Limb (tissue), 2 donors: Measurements from ENCODE around the gene AK9.
"Not testable (repeated sequence)": the region's sequence is repeated elsewhere in the genome, so short reads cannot be mapped to it uniquely, and the experiment has no call there.

Experiments
- DNase-seq, 2 donors: peaks; one replicate each; pipeline ENCODE4 v3.0.0-alpha.2; 2016; ENCODE audit errors: extremely low spot score in 2 of 2

The AK9 gene

GRCh38 chr6:109690737-109691621, at the start of gene AK9, which contains the start of gene FIG4:
Gene AK9 (minus strand): TSS chr6:109691202. CDS start chr6:109675745, 15,457 bp downstream.
Gene FIG4 (plus strand): TSS chr6:109691296. CDS start chr6:109691436, 140 bp downstream.
- peak; percentile 93 to 94 for DNase-seq

- no peak for DNase-seq
Observed at GRCh38 chr6:109740787-109741186, 49.8 kb upstream of the AK9 start.

GRCh38 chr6:109739686-109740085, 48.7 kb upstream of the AK9 start:
- DNase-seq, result no peak

- DNase-seq, result no peak
Observed at GRCh38 chr6:109738667-109739066, 47.7 kb upstream of the AK9 start.

DNA sequence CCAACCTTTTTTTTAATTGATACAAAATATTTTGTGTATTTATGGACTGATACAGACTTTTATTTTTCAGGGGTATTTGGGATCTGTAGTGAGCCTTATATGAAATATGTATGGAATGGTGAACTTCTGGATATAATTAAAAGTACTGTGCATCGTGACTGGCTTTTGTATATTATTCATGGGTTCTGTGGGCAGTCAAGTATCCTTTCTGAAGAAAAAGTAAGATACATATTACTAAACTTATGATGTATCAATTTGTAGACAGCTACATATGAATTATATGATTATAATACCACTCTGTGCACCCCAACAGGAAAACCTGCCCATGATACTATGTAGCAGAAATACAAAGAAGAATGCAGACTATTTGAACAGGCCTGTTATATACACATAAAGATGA, 47.3 kb upstream of the AK9 start:
- no peak for DNase-seq

DNA sequence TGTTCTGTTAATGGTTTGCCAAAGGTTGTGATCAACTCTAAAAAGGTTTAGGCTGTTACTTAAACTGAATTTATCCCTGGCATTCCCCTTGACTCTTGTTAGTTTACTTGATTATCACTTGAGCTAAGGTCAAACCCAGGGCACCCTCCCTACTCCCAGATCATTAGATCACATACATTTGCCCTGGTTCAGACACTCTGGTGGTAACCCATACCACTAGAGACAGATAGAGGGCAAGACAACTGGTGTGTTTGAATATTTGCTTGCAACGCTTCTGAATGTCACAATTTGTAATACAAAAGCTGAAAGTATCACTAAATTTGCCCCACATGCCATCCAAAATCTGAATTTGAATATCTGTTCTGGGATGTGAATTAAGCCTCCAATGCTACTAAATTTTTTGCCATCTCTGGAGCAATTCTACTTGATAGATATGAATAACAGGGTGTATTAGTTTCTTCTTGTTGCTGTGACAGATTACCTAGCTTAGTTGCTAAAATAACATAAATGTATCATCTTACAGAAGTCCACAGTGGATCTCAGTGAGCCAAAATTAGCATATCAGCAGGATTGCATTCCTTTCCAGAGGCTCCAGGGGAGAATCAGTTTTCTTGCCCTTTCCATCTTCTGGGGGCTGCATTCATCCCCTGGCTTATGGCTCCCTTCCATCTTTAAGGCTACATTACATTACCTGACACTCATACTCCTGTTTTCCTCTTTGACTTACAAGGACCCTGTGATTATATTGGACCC, 45.4 kb upstream of the AK9 start:
- DNase-seq, result no peak

GRCh38 chr6:109725250-109725649, 34.2 kb upstream of the AK9 start:
- not testable (repeated sequence) for DNase-seq

GRCh38 chr6:109722564-109723254, 31.7 kb upstream of the AK9 start:
- no peak for DNase-seq

GRCh38 chr6:109722011-109722410, 31.0 kb upstream of the AK9 start:
- DNase-seq, result no peak

DNA sequence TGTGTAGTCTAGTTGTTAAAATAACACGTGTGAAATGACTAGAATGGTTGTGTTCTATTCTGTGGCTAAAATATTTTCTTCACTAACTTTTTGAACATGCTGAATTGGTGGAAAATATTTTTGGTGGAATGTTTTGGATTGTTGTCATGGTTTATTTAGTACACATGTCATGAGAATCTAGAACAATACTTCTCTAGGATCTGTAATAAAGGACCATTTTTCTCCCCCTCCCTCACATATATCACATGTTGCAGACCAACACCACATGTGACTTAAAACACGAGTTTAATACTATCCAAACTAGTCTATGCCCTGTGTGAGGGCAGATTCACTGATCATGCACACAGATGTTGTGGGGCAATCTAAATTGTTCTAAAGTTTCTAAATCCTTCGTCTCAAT, 29.3 kb upstream of the AK9 start:
- DNase-seq, result no peak

DNA sequence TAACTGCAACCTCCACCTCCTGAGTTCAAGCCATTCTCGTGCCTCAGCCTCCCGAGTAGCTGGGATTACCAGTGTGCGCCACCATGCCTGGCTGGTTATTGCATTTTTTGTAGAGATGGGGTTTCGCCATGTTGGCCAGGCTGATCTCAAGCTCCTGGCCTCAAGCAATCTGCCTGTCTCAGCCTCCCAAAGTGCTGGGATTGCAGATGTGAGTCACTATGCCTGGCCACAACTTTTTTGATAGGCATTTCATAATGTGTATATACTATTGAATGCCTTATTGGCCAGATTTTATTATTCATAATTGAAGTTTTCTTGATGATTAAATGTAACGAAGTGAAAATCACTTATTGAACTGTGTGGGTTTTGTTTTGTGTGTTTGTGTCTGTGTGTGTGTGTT, 28.0 kb upstream of the AK9 start:
- DNase-seq, result no peak

GRCh38 chr6:109717971-109718370, 27.0 kb upstream of the AK9 start:
- DNase-seq, result no peak

- no peak for DNase-seq
Observed at GRCh38 chr6:109715616-109716015, 24.6 kb upstream of the AK9 start.

GRCh38 chr6:109714611-109715010, 23.6 kb upstream of the AK9 start:
- DNase-seq, result no peak

GRCh38 chr6:109714166-109714565, 23.2 kb upstream of the AK9 start:
- DNase-seq, result no peak

GRCh38 chr6:109713097-109713496, 22.1 kb upstream of the AK9 start:
- DNase-seq, result no peak

GRCh38 chr6:109708099-109708498, 17.1 kb upstream of the AK9 start:
- not testable (repeated sequence) for DNase-seq

DNA sequence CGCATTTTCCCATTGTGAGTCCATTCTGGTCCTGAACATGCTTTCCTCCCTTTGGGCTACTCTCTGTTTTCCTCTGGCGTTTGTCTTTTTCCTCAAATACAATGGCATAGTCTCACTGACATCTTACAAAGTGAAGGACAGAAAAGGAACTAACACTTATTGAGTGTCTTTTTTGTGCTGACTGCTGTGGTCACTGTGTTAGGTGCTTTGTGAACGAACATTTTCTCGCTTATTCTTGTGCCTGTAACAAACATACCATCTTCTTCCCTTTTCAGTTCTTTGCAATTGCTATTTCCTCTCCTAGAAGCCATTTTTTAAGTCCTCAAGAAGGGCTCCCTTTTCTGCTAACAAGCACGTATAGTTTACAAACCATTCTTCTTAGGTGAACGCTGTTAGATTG, 15.5 kb upstream of the AK9 start:
- no peak for DNase-seq

- peak; percentile 86 to 94 for DNase-seq
Observed at GRCh38 chr6:109705258-109705657, 14.3 kb upstream of the AK9 start.

- no peak for DNase-seq
Observed at GRCh38 chr6:109702791-109703190, 11.8 kb upstream of the AK9 start.

DNA sequence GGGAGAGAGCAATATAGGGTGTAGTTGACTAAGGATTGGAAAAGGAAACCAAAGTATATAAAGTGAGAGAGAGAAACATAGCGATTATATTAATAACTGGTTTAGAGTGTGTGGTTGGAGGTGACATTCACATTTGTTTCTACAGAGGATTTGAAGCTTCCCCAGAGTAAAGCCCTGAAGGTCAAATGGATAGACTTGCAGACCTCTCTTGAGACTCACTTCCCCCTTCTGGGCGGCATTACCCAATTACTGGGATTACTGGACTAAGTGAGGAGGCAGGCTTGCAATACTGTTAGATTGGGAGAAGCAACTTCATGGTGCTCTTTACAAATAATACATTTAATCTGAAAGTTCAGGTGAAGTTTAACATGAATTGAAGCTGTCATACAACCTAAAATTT, 10.8 kb upstream of the AK9 start:
- no peak for DNase-seq

GRCh38 chr6:109701221-109701620, 10.2 kb upstream of the AK9 start:
- no peak for DNase-seq
